Naive thymus-derived CD8-positive, alpha-beta T cell (primary cell): ENCODE results near the gene DNER. TPM values are rescaled to one million over a fixed set of nuclear protein-coding genes. Genes with fewer than 3 reads are reported as not detected.

Experiments used
- ATAC-seq, 2 donors: fragments of 150-1000 bp; cut with Tn5 transposase in 1 of 2; sonication (Bioruptor Pico), chemical (Tn5 transposase) in 1 of 2; 1 replicate in 1 of 2; 2 replicates in 1 of 2; pipeline ENCODE4 v1.10.0; 2021; ENCODE audit warnings: mild to moderate bottlenecking in 2 of 2, moderate library complexity in 2 of 2
- POLR2A ChIA-PET: fragments of 350-600 bp; sonication (Branson Sonifier 250); formaldehyde crosslinking; loops from one replicate; lab custom pipeline; 2021; ENCODE audit warnings: antibody characterized with exemption; lab: Charles Lee
- DNase-seq, 10 donors: peaks; one replicate each; pipeline versions ENCODE4 v3.0.0 to v3.0.0-alpha.2; 2020 to 2022
- H3K27ac Mint-ChIP-seq, 10 donors: one replicate each; pipeline ENCODE4 v1.8.0; 2020 to 2022; ENCODE audit warnings: mild to moderate bottlenecking in 10 of 10, mixed read lengths in 10 of 10, moderate library complexity in 4 of 10, inconsistent platforms in 1 of 10
- H3K27me3 Mint-ChIP-seq, 5 donors: one replicate each; pipeline ENCODE4 v1.8.0; 2021 to 2022; ENCODE audit warnings: mixed read lengths in 5 of 5
- H3K36me3 Mint-ChIP-seq, 3 donors: one replicate each; pipeline ENCODE4 v1.8.0; 2020 to 2022; ENCODE audit warnings: mixed read lengths in 3 of 3, mild to moderate bottlenecking in 2 of 3, inconsistent platforms in 1 of 3
- H3K4me1 Mint-ChIP-seq, 4 donors: one replicate each; pipeline ENCODE4 v1.8.0; 2021 to 2022; ENCODE audit warnings: mixed read lengths in 4 of 4
- H3K4me3 Mint-ChIP-seq, 10 donors: one replicate each; pipeline ENCODE4 v1.8.0; 2020 to 2022; ENCODE audit warnings: mild to moderate bottlenecking in 10 of 10, mixed read lengths in 10 of 10, moderate library complexity in 6 of 10, inconsistent platforms in 1 of 10
- H3K9me3 Mint-ChIP-seq, 9 donors: one replicate each; pipeline ENCODE4 v1.8.0; 2020 to 2022; ENCODE audit warnings: mixed read lengths in 9 of 9, mild to moderate bottlenecking in 3 of 9, inconsistent platforms in 1 of 9, moderate library complexity in 1 of 9
- polyA plus RNA-seq, 3 donors: library from polyadenylated mRNA; unstranded; fragments of 300-500 nt; fragmentation: Illumina TruSeq; gene quantifications; one replicate each; pipeline ENCODE4 v1.2.3, GENCODE V29; 2021
- total RNA-seq, 8 experiments: library from RNA in 2 of 8; stranded (reverse) in 2 of 8; gene quantifications; one replicate each; pipeline ENCODE4 v1.2.3 and lab custom pipeline; 2021 to 2026

DNER gene
- total and polyA plus RNA-seq, 5 experiments from 2014 or later, result not detected

GRCh38 chr2:229445501-229446211 is 268.7 kb downstream of the DNER start:
- Mint-ChIP-seq H3K27ac (no peak overlapping the region), H3K4me3 (no peak overlapping the region)
- POLR2A ChIA-PET, result no interaction called here

DNA sequence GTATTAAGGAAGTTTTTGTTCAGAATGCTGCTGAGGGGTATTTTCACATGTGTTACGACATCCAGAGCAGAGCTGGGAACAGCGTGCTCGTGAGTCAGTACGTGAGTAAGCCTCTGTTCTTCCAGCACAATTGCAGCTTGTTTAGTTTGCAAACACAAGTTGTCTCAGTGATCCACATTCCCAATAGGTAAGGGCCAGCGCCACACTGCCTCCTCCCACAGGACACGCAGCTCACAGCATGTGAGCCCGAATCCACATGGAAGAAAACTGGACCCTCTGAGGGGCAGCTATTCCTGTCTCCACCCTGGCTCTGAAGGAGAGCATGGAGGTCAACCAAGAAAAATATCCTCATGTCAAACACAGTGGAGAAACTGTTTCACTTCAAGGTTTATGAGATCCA is 269.3 kb downstream of the DNER start:
- DNase-seq, result no peak

More at GRCh38 chr2:229445501-229446211, 268.7 kb downstream of the DNER start:
- Mint-ChIP-seq H3K9me3 (peaks cover 0 to 8% (median 0%) of the 10 kb centered on the region in 9 donors), H3K36me3 (no peaks in the 10 kb centered on the region), H3K27me3 (peaks cover 3 to 26% (median 10%) of the 10 kb centered on the region in 5 donors), H3K4me1 (no peaks in the 10 kb centered on the region)
- ATAC-seq (no peak), DNase-seq (no peak)

DNA sequence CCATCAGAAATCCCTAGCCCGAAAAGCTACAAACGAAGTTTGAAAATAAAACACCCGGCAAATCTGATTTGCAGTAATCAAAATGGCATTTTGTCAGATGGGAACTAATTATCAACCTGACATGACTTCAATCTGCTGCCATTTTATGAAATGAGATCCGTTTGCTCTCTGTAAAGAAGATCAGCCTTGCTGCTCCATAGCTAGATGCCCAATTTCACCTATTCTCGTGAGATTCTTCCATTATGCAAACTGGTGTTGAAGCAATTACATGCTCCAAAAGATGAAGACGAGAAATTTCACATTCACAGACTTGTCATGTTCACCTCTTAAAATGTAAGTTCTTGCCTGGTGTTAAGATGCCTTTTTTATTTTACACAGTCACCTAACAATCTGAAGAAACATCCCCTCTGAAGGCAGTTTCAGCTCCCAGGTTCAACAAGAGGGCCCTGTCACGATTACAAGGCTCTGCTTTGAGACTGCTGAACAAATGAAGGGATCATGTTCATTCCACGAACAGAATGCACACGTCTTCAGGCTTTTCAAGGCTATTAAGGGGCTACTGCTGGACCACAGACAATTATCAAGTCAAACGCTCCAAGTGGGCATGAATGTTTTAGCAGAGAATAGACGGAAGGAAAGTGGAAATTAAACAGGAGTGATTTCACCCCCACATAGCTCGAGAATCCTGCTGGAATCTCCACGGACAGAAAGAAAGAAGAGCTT is 270.6 kb downstream of the DNER start:
- peaks cover 7 to 34% (median 11%) of the 10 kb centered on the region in 5 donors for H3K27me3 Mint-ChIP-seq
- H3K27ac Mint-ChIP-seq, result no peak overlapping the region

More for the DNA sequence above, 269.3 kb downstream of the DNER start:
- H3K4me1 Mint-ChIP-seq, result no peaks in the 10 kb centered on the region
- no peaks in the 10 kb centered on the region for H3K36me3 Mint-ChIP-seq
- no peak for ATAC-seq
- H3K27ac Mint-ChIP-seq, result no peak overlapping the region
- no peak overlapping the region for H3K4me3 Mint-ChIP-seq
- POLR2A ChIA-PET, result no interaction called here
- peaks cover 0 to 14% (median 0%) of the 10 kb centered on the region in 9 donors for H3K9me3 Mint-ChIP-seq
- peaks cover 7 to 32% (median 11%) of the 10 kb centered on the region in 5 donors for H3K27me3 Mint-ChIP-seq

DNA sequence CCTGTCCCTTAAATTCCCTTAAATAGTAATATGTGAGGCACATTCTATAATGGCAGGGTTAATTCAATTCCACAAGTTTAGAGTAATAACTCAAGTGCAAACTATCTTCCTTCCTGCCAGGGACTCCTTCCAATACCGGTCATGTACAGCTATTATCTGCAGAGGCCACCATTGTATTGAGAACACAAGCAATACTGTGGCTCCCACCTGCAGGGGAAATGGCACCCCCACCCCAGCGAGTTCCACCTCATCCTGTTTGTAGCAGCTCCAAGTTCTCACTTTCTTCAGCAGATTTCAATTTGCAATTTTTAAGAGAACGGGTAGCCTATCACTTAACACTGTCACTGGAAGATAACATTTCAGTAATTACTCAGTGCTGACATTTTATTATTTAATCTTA is 271.2 kb downstream of the DNER start:
- ATAC-seq, result no peak

More for the DNA sequence above, 270.6 kb downstream of the DNER start:
- POLR2A ChIA-PET, result no interaction called here
- no peaks in the 10 kb centered on the region for H3K36me3 Mint-ChIP-seq
- no peaks in the 10 kb centered on the region for H3K4me1 Mint-ChIP-seq
- DNase-seq (no peak), ATAC-seq (no peak)
- H3K4me3 Mint-ChIP-seq, result no peak overlapping the region
- peaks cover 0 to 15% (median 0%) of the 10 kb centered on the region in 9 donors for H3K9me3 Mint-ChIP-seq

GRCh38 chr2:229438430-229439159 is 275.8 kb downstream of the DNER start:
- Mint-ChIP-seq H3K4me3 (no peak overlapping the region), H3K36me3 (no peaks in the 10 kb centered on the region), H3K27me3 (peaks cover 7 to 24% (median 14%) of the 10 kb centered on the region in 5 donors), H3K27ac (no peak overlapping the region), H3K4me1 (no peaks in the 10 kb centered on the region), H3K9me3 (peaks cover 0 to 15% (median 0%) of the 10 kb centered on the region in 9 donors)
- POLR2A ChIA-PET, result no interaction called here
- DNase-seq (no peak), ATAC-seq (no peak)

More for the DNA sequence above, 271.2 kb downstream of the DNER start:
- H3K27ac Mint-ChIP-seq, result no peak overlapping the region
- DNase-seq, result no peak
- no peaks in the 10 kb centered on the region for H3K36me3 Mint-ChIP-seq
- H3K9me3 Mint-ChIP-seq, result peaks cover 0 to 15% (median 0%) of the 10 kb centered on the region in 9 donors
- H3K27me3 Mint-ChIP-seq, result peaks cover 7 to 34% (median 11%) of the 10 kb centered on the region in 5 donors
- no peak overlapping the region for H3K4me3 Mint-ChIP-seq
- H3K4me1 Mint-ChIP-seq, result no peaks in the 10 kb centered on the region
- POLR2A ChIA-PET, result no interaction called here

GRCh38 chr2:229437467-229437866 is 276.9 kb downstream of the DNER start:
- peaks cover 0 to 15% (median 0%) of the 10 kb centered on the region in 9 donors for H3K9me3 Mint-ChIP-seq
- no peak for DNase-seq
- H3K36me3 Mint-ChIP-seq, result no peaks in the 10 kb centered on the region
- no peak overlapping the region for H3K4me3 Mint-ChIP-seq
- H3K27me3 Mint-ChIP-seq, result peaks cover 7 to 24% (median 15%) of the 10 kb centered on the region in 5 donors
- no peaks in the 10 kb centered on the region for H3K4me1 Mint-ChIP-seq
- ATAC-seq, result no peak
- POLR2A ChIA-PET, result no interaction called here
- no peak overlapping the region for H3K27ac Mint-ChIP-seq

DNA sequence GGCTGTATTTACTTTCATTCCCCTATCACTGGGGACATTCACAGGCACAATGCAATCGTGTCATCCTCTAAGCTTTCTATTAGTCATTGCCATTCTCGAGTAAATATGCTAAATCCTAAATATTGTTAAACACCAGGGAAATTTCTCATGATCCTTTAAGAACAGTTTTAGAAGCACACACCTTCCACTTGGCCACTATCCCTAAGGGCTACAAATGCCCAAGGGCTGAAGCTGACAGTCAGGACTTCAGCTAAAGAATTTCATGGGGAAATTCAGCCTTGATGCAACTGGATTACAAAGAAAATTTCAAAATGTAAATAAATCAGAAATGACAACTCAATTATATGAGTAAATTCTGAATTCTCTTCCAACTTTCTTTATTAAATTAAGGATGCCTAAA is 280.2 kb downstream of the DNER start:
- no peaks in the 10 kb centered on the region for H3K4me1 Mint-ChIP-seq
- POLR2A ChIA-PET, result interaction anchor here (0.6 kb wide), 1 partner anchor 24 kb away, joined by 3 read pairs; no protein-coding TSS in a partner anchor
- no peak overlapping the region for H3K4me3 Mint-ChIP-seq
- peaks cover 0 to 5% (median 0%) of the 10 kb centered on the region in 5 donors for H3K27me3 Mint-ChIP-seq
- no peaks in the 10 kb centered on the region for H3K36me3 Mint-ChIP-seq
- DNase-seq, result no peak
- H3K27ac Mint-ChIP-seq, result no peak overlapping the region
- no peak for ATAC-seq
- peaks cover 0 to 10% (median 0%) of the 10 kb centered on the region in 9 donors for H3K9me3 Mint-ChIP-seq

- Mint-ChIP-seq H3K4me3 (no peak overlapping the region), H3K4me1 (no peaks in the 10 kb centered on the region), H3K27me3 (peaks cover 0 to 7% (median 0%) of the 10 kb centered on the region in 5 donors), H3K27ac (no peak overlapping the region), H3K9me3 (peaks cover 0 to 10% (median 0%) of the 10 kb centered on the region in 9 donors), H3K36me3 (no peaks in the 10 kb centered on the region)
- no peak for DNase-seq
- POLR2A ChIA-PET, result no interaction called here
- ATAC-seq, result no peak
These were observed 281.0 kb downstream of the DNER start for GRCh38 chr2:229433351-229433750.

DNA sequence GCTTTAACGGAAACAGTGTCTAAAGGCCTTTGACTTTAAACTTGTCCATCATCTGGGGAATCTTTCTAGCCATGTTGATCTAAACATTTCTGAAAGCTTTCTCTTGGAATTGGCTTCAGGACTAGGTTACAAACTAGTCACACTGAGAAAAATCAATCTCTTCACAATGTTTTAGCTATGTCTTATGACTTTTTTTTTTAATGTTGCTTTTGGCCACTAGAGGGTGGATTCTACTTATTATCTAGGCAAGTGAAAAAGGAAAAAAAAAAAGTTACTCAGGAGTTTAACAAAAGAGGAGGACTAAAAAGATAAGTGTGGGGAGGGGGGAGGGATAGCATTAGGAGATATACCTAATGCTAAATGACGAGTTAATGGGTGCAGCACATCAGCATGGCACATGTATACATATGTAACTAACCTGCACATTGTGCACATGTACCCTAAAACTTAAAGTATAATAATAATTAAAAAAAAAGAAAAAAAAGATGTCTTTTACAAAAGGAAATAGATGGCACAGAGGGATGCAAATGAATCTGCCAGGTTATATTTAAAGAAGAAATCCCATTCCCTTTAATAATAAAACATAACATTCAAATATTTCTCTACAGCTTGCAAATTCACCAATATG is 282.9 kb downstream of the DNER start:
- no peak overlapping the region for H3K4me3 Mint-ChIP-seq
- peaks cover 0 to 10% (median 0%) of the 10 kb centered on the region in 9 donors for H3K9me3 Mint-ChIP-seq
- peaks cover 4 to 13% (median 5%) of the 10 kb centered on the region in 5 donors for H3K27me3 Mint-ChIP-seq
- no peak for ATAC-seq
- POLR2A ChIA-PET, result no interaction called here
- H3K4me1 Mint-ChIP-seq, result no peaks in the 10 kb centered on the region
- no peak for DNase-seq
- no peaks in the 10 kb centered on the region for H3K36me3 Mint-ChIP-seq
- H3K27ac Mint-ChIP-seq, result no peak overlapping the region

- H3K36me3 Mint-ChIP-seq, result no peaks in the 10 kb centered on the region
- no peak for ATAC-seq
These were observed 284.8 kb downstream of the DNER start for GRCh38 chr2:229429589-229429988.

DNA sequence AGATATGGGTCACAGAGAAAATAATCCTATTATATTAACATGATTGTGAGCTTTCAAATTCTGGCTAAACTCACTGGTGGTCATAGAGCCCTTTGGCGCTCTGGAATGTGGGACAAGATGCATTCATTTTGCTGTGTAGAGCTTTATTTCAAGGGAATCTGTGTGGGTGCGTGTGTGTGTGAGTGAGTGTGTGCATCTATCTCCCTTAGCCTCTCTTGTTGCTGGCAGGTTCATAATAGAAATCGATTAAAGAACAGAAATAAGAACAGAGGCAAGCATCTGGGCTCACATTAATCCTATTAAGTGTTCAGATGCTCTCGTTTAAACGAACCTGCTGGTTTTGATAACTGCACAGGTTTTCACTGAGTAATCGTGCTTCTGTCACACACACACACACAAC is 287.9 kb downstream of the DNER start:
- peaks cover 0 to 18% (median 2%) of the 10 kb centered on the region in 9 donors for H3K9me3 Mint-ChIP-seq
- peaks cover 0 to 1% (median 0%) of the 10 kb centered on the region in 3 donors for H3K36me3 Mint-ChIP-seq
- no peak overlapping the region for H3K27ac Mint-ChIP-seq
- H3K4me3 Mint-ChIP-seq, result no peak overlapping the region
- no peak for DNase-seq
- H3K4me1 Mint-ChIP-seq, result peaks cover 0 to 1% (median 0%) of the 10 kb centered on the region in 4 donors
- H3K27me3 Mint-ChIP-seq, result peaks cover 5 to 29% (median 18%) of the 10 kb centered on the region in 5 donors
- POLR2A ChIA-PET, result no interaction called here
- no peak for ATAC-seq

More at GRCh38 chr2:229429589-229429988, 284.8 kb downstream of the DNER start:
- POLR2A ChIA-PET, result no interaction called here
- H3K4me3 Mint-ChIP-seq, result no peak overlapping the region
- H3K9me3 Mint-ChIP-seq, result peaks cover 0 to 2% (median 0%) of the 10 kb centered on the region in 9 donors
- H3K27me3 Mint-ChIP-seq, result peaks cover 5 to 18% (median 13%) of the 10 kb centered on the region in 5 donors
- H3K4me1 Mint-ChIP-seq, result peaks cover 0 to 1% (median 0%) of the 10 kb centered on the region in 4 donors
- H3K27ac Mint-ChIP-seq, result no peak overlapping the region
- no peak for DNase-seq

DNA sequence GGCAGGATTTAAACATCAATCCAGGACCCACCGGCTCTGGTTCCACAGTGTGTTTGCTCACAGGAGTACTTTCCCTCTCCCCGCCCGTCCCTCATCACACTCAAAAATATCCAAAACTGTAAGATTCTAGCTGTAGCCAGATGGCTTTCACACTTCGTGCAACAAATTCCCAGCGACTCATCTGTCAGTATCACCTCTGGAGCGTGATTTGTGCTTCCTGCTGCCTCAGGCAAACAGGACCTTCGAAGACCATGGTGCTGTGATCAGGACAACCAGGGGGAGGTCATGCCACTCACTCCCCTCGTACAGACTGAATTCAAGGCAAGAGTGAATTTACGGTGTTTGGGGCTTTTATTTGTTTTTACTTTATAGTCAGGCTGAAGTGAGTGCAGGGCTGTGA is 288.8 kb downstream of the DNER start:
- Mint-ChIP-seq H3K4me1 (peaks cover 0 to 1% (median 0%) of the 10 kb centered on the region in 4 donors), H3K36me3 (peaks cover 0 to 1% (median 0%) of the 10 kb centered on the region in 3 donors), H3K9me3 (peaks cover 0 to 18% (median 4%) of the 10 kb centered on the region in 9 donors), H3K27ac (no peak overlapping the region), H3K27me3 (peaks cover 5 to 33% (median 18%) of the 10 kb centered on the region in 5 donors), H3K4me3 (no peak overlapping the region)
- POLR2A ChIA-PET, result no interaction called here
- ATAC-seq (no peak), DNase-seq (no peak)
